Mucosa of stomach (tissue), 1 donor: ENCODE results near the gene PKP3.

Source experiments
- H3K27me3 ChIP-seq: one replicate; pipeline ENCODE4 v1.7.0; 2013; ENCODE audit warnings: mild to moderate bottlenecking, low read length; ENCODE audit not compliant: control insufficient read depth, insufficient read depth
- H3K36me3 ChIP-seq: one replicate; pipeline ENCODE4 v1.7.0; 2013; ENCODE audit warnings: low read length; ENCODE audit not compliant: control insufficient read depth, insufficient read depth
- H3K4me1 ChIP-seq: one replicate; pipeline ENCODE4 v1.7.0; 2013; ENCODE audit warnings: mild to moderate bottlenecking, low read length; ENCODE audit not compliant: control insufficient read depth, insufficient read depth
- H3K4me3 ChIP-seq: one replicate; pipeline ENCODE4 v1.7.0; 2013; ENCODE audit warnings: low read length
- H3K9ac ChIP-seq: one replicate; pipeline ENCODE4 v1.7.0; 2013; ENCODE audit warnings: mild to moderate bottlenecking, low read length, moderate library complexity
- H3K9me3 ChIP-seq: one replicate; pipeline ENCODE4 v1.7.0; 2013; ENCODE audit warnings: mild to moderate bottlenecking, low read length, moderate library complexity; ENCODE audit not compliant: control insufficient read depth
- donor health status: Pancreatic carcinoma.

The PKP3 gene

GRCh38 chr11:415640-416041 lies 21.6 kb downstream of the PKP3 start:
- Histone ChIP-seq H3K4me3 (peak overlapping the region; percentile 46), H3K27me3 (peaks cover 7% of the 10 kb centered on the region), H3K9ac (peak overlapping the region; percentile 9), H3K4me1 (peaks cover 18% of the 10 kb centered on the region), H3K36me3 (no peaks in the 10 kb centered on the region), H3K9me3 (no peaks in the 10 kb centered on the region)

DNA sequence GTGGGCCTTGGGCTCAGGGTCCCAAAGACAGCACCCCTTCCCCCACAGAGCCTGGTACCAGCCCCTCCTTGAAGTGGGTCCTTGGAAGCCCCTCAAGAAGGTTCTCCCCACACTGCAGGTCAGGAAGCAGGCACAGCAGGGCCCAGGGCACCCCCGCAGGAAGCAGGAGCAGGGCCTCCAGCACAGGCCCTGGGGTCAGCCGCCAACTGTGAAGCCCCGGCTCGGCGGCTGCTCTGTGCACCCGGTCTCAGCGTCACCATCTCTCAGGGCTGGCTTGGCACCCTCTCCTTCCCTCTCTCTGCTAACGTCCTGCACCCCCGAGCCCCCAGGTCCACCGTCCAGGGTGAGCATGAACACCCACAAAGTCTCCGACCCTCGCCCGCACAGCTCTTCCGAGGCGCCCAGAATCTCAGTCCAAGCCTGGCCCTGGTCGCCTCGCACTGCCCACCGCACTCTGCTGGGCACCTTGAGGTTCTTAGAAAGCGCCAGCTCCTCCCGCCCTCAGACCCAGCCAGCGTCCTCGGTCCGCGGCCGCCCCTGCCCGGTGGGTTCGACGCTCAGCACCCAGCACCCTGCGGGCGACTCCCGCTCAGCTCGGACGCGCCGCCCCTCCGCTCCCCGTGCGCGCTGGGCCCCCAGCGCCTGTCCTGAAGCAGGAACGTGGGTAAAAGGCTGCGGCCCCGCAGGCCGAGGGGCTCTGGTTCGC lies 22.2 kb downstream of the PKP3 start:
- peaks cover 18% of the 10 kb centered on the region for H3K4me1 ChIP-seq
- peak overlapping the region; percentile 65 for H3K9ac ChIP-seq
- H3K4me3 ChIP-seq = peak overlapping the region; percentile 46
- no peaks in the 10 kb centered on the region for H3K9me3 ChIP-seq
- no peaks in the 10 kb centered on the region for H3K36me3 ChIP-seq
- peaks cover 7% of the 10 kb centered on the region for H3K27me3 ChIP-seq

- H3K4me1 ChIP-seq = peaks cover 18% of the 10 kb centered on the region
- H3K4me3 ChIP-seq = peak overlapping the region; percentile 46
- H3K27me3 ChIP-seq = peaks cover 7% of the 10 kb centered on the region
- no peaks in the 10 kb centered on the region for H3K36me3 ChIP-seq
- H3K9me3 ChIP-seq = no peaks in the 10 kb centered on the region
- peak overlapping the region; percentile 65 for H3K9ac ChIP-seq
Measured at GRCh38 chr11:416757-417621, 23.0 kb downstream of the PKP3 start.

DNA sequence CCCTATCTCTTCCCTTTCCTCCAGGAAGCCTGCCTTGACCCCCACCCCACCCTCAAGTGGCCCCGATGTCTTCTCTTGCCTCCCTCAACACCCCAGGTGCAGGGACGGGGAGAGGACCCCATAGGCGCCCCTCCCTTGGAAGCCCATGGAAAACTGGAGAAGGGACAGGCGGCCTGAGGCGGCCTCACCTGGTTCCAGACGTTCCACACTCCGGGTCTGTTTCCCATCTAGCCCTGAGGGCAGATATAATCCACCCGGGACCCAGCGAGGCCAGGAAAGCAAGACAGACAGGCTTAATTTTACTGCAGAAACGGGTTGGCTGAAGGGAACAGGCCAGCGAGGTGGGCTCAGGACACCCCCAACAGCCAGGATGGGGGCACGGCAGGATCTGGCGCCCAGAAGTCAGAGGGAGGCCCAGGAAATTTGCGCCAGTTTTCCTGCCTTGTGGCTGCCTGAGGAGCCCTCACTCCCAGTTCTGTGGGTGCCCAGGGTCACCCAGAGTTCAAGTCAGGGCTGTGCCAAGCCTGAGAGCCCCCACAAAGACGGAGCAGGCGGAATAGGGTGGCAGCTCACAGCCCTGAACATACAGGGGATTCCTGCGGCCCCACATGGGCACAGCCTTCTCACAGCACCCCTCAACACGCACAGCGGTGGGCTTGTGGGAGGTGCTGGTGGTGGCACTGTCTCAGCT lies 23.8 kb downstream of the PKP3 start:
- Histone ChIP-seq H3K4me3 (no peak overlapping the region), H3K36me3 (no peaks in the 10 kb centered on the region), H3K27me3 (peaks cover 7% of the 10 kb centered on the region), H3K9me3 (no peaks in the 10 kb centered on the region), H3K9ac (no peak overlapping the region), H3K4me1 (peaks cover 18% of the 10 kb centered on the region)

DNA sequence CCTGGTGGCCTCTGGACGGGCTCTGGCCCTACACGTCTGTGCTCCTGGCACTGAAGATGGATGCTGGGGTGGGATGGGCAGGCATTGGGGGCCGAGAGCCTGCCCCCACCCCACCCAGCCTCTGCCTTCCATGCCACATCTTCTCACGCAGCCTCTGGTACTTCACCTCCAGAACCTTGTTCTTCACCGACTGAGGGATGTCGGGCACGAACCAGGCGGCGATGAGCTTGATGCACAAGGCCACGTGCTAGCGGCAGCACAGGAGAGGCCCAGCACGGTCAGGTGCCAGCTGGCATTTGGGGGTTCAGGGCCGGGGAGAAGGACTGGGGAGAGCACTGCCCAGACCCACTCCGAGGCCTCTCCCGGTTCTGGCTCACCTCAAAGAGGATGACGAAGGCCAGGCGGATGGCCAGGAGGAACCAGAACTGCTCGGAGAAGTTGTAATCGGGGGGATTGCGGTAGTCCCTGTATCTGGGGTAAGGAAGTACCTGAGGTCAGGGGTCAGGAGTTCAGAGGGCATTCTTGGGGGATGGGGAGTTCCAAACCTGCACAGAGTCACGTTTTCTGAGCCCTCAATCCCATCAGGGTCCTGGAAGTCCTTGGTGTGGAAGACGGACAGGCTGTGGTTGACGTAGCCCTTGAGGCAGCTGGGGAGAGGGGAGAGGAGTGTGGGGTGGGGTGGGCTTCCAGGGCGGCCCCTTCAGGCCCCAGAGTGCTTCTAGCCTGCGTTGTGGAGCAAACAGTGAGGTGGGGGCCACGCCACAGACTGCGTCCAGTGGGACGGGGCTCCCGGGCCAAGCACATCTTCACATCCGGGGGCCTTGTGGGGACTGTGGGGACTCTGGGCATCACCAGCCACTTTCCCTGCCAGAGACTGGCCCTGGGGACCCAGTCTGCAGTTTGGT lies 24.6 kb downstream of the PKP3 start:
- peaks cover 18% of the 10 kb centered on the region for H3K4me1 ChIP-seq
- peaks cover 7% of the 10 kb centered on the region for H3K27me3 ChIP-seq
- no peak overlapping the region for H3K9ac ChIP-seq
- H3K4me3 ChIP-seq = no peak overlapping the region
- no peaks in the 10 kb centered on the region for H3K9me3 ChIP-seq
- no peaks in the 10 kb centered on the region for H3K36me3 ChIP-seq

DNA sequence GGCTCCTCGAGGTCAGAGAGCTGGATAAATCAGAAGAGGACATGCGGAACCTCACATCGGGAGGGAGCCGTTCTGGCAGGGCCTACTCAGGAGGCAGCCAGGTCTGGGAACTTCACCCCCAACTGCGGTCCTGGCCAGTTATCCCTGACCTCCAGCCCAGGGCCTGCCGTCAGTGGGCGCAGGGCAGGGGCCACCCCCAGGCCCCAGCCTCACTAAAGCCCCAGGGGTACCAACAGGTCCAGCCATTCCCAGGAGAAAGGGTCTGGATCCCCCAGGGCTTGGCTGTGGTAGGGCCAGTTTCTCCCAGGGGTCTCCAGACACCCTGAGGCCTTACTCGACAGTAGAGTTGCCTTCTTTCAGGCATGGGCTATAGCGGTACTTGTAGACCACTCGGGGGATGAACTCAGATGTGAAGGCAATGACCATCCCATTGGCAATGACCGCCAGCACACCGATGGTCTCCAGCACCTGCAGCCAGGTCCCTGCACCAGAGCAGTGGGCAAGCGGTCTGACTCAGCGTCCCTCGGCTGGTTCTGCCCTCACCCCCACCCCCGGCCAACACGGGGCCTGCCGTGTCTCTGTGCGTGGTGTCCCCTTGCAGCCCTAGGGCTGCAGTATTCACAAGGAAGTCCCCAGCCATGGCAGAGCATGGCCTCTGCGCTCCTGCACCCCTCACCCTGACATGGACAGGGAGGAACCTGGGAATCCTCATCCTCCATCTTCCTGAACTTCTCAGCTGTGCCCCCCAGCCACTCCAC lies 25.4 kb downstream of the PKP3 start:
- Histone ChIP-seq H3K36me3 (no peaks in the 10 kb centered on the region), H3K4me1 (peaks cover 18% of the 10 kb centered on the region), H3K4me3 (no peak overlapping the region), H3K27me3 (peaks cover 7% of the 10 kb centered on the region), H3K9ac (no peak overlapping the region), H3K9me3 (no peaks in the 10 kb centered on the region)

DNA sequence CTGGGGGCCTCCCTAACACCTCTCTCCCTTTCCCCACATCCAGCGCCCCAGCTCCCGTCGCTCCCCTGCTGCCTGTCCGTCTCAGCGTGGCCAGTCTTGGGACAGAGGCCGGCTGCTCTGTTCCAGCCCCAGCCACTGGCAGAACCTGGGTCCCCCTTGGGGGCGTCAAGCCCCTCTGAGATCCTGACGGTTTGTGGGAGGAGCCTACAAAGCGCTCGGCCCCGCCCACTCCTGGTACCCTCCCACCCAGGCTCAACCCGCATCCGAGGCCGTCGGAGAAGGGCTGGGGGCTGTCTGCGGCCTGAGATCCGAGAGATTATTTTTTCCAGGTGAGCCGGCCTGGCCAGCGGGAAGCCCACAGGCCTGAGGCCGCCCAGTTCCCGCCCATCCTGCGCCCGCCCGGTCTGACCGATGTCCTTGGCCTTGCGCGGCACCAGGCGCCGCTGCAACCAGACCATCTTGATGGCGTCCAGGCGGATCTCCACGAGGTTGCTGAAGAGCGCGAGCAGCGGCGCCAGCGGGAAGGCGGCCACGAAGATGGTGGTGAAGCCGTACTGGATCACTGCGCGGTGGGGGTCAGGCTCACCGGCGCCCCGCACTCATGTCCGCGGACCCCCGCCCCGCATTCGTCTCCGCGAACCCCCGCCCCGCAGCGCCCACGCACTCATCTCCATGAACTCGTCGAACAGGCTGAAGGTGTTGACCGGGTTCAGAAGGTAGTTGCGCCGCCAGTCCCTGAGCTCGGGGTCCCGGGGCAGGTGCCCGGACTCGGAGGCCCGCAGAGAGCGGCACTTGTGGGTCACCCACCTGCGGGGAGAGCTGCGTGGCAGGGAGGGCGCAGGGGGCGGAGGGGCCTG lies 26.3 kb downstream of the PKP3 start:
- peaks cover 7% of the 10 kb centered on the region for H3K27me3 ChIP-seq
- H3K4me1 ChIP-seq = peaks cover 16% of the 10 kb centered on the region
- H3K36me3 ChIP-seq = no peaks in the 10 kb centered on the region
- no peaks in the 10 kb centered on the region for H3K9me3 ChIP-seq
- no peak overlapping the region for H3K4me3 ChIP-seq
- no peak overlapping the region for H3K9ac ChIP-seq

GRCh38 chr11:420911-421321 lies 26.9 kb downstream of the PKP3 start:
- H3K36me3 ChIP-seq = no peaks in the 10 kb centered on the region
- H3K4me3 ChIP-seq = no peak overlapping the region
- H3K9me3 ChIP-seq = no peaks in the 10 kb centered on the region
- H3K9ac ChIP-seq = no peak overlapping the region
- H3K4me1 ChIP-seq = peaks cover 9% of the 10 kb centered on the region
- H3K27me3 ChIP-seq = peaks cover 6% of the 10 kb centered on the region

GRCh38 chr11:422249-422656 lies 28.2 kb downstream of the PKP3 start:
- H3K9me3 ChIP-seq = no peaks in the 10 kb centered on the region
- H3K4me1 ChIP-seq = peaks cover 7% of the 10 kb centered on the region
- no peaks in the 10 kb centered on the region for H3K27me3 ChIP-seq
- no peaks in the 10 kb centered on the region for H3K36me3 ChIP-seq
- H3K9ac ChIP-seq = no peak overlapping the region
- H3K4me3 ChIP-seq = no peak overlapping the region

- H3K27me3 ChIP-seq = no peaks in the 10 kb centered on the region
- no peaks in the 10 kb centered on the region for H3K4me1 ChIP-seq
- H3K9ac ChIP-seq = no peak overlapping the region
- H3K9me3 ChIP-seq = no peaks in the 10 kb centered on the region
- no peak overlapping the region for H3K4me3 ChIP-seq
- no peaks in the 10 kb centered on the region for H3K36me3 ChIP-seq
Measured at GRCh38 chr11:424232-424631, 30.2 kb downstream of the PKP3 start.
